KMS-11 (cell line): Measurements from ENCODE around the gene ABHD2.

ENCODE experiments used
- H2AFZ ChIP-seq: fragments of 200-600 bp; sonication (generic); 2 replicates; pipeline ENCODE4 v1.6.1; 2016; ENCODE audit warnings: antibody characterized with exemption, mixed run types, low read depth
- H3K27ac ChIP-seq: fragments of 200-600 bp; sonication (generic); 2 replicates; pipeline ENCODE4 v1.6.1; 2016; ENCODE audit warnings: mild to moderate bottlenecking, mixed run types
- H3K27me3 ChIP-seq: fragments of 200-600 bp; sonication (generic); 2 replicates; pipeline ENCODE4 v1.6.1; 2017; ENCODE audit warnings: mild to moderate bottlenecking, low read depth, mixed run types, moderate library complexity; ENCODE audit not compliant: insufficient read depth
- H3K36me3 ChIP-seq: fragments of 200-600 bp; sonication (generic); 2 replicates; pipeline ENCODE4 v1.6.1; 2017; ENCODE audit warnings: mild to moderate bottlenecking, mixed run types; ENCODE audit not compliant: insufficient read depth
- H3K4me1 ChIP-seq: fragments of 200-600 bp; sonication (generic); 2 replicates; pipeline ENCODE4 v1.6.1; 2016; ENCODE audit warnings: mild to moderate bottlenecking, low read depth, mixed run types; ENCODE audit not compliant: poor library complexity, severe bottlenecking
- H3K4me2 ChIP-seq: fragments of 200-600 bp; sonication (generic); 2 replicates; pipeline ENCODE4 v1.7.0; 2016; ENCODE audit warnings: mild to moderate bottlenecking, mixed run types
- H3K4me3 ChIP-seq: fragments of 200-600 bp; sonication (generic); IDR thresholded peaks from 2 replicates; pipeline ENCODE4 v1.6.1; 2017; ENCODE audit warnings: low read depth, low read length, mixed read lengths; ENCODE audit not compliant: insufficient read depth
- H3K79me2 ChIP-seq: fragments of 200-600 bp; sonication (generic); 2 replicates; pipeline ENCODE4 v1.6.1; 2016; ENCODE audit warnings: low read depth, mixed run types; ENCODE audit not compliant: insufficient read depth
- H3K9ac ChIP-seq: fragments of 200-600 bp; sonication (generic); 2 replicates; pipeline ENCODE4 v1.6.1; 2016; ENCODE audit warnings: mild to moderate bottlenecking, mixed run types
- H4K20me1 ChIP-seq: fragments of 200-600 bp; sonication (generic); 2 replicates; pipeline ENCODE4 v1.6.1; 2016; ENCODE audit warnings: mild to moderate bottlenecking, mixed run types; ENCODE audit not compliant: insufficient read depth
- CTCF ChIP-seq: fragments of 200-600 bp; sonication (generic); conservative IDR thresholded peaks from 2 replicates; pipeline ENCODE4 v1.6.1; 2017; ENCODE audit warnings: low read depth, mild to moderate bottlenecking, antibody characterized with exemption, low read length, moderate library complexity, mixed read lengths

Gene ABHD2

DNA sequence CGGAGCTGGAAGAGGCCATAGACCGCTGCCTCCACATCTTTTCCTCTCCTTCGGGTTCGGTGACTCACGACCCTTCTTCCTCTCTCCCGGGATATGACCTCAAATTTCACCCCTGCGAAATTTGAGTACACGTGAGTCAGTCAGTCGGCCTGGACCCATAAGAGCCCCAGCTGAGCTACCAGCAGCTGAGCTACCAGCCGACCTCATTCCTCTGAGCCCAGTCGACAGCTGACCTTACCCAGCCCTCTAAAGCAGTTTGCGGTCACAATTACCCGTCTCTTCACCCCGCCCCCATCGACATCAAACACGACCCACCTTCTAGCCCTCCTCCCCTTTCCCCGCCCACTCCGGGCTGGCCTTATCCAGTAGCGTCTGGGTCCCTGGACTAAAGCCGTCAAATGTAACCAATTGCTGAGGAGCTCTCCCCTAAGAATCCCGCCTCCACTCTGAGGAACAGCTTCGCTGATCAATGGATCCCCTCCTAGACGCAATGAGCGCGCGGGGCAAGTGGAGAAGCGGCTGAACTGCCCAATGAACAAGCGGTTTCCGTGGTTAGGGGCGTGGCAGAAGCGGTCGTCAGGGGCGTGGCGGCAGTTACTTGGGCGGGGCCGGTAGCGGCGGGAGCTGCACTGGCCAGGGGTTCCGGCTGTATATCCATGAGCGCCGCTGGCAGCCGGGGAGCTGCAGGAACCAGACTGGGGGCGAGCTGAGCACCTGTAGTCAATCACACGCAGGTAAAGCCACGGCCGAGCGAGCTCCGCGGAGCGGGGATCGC is at the start of gene ABHD2:
Gene ABHD2, plus strand, starts transcription at position 627 of the 775 bp plus-strand sequence. CDS start 27,872 bp downstream, outside the sequence.
- H3K4me2 ChIP-seq = peak within 1 kb of the TSS; percentile 58
- peaks cover 22% of the 10 kb centered on the region for H3K79me2 ChIP-seq
- H3K9ac ChIP-seq = peak within 1 kb of the TSS; percentile 56; the same call in 1 of the 2 replicates
- peaks cover 40% of the 10 kb centered on the region for H3K4me1 ChIP-seq
- H3K27me3 ChIP-seq = no peaks in the 10 kb centered on the region
- H2AFZ ChIP-seq = peak within 1 kb of the TSS; percentile 56; the same call in 1 of the 2 replicates
- H3K36me3 ChIP-seq = no peaks in the 10 kb centered on the region
- no peaks in the 10 kb centered on the region for H4K20me1 ChIP-seq
- no peak within 1 kb of the TSS for H3K4me3 ChIP-seq
- TF ChIP-seq CTCF = no peak
- H3K27ac ChIP-seq = no peak within 1 kb of the TSS

GRCh38 chr15:89039142-89039541 is 49.1 kb upstream of the ABHD2 start:
- no peak overlapping the region for H3K4me3 ChIP-seq
- peaks cover 7% of the 10 kb centered on the region for H3K4me1 ChIP-seq
- H2AFZ ChIP-seq = no peak overlapping the region
- no peak overlapping the region for H3K9ac ChIP-seq
- H4K20me1 ChIP-seq = no peaks in the 10 kb centered on the region
- H3K79me2 ChIP-seq = no peaks in the 10 kb centered on the region; the same call in 1 of the 2 replicates
- H3K4me2 ChIP-seq = no peak overlapping the region
- no peaks in the 10 kb centered on the region for H3K36me3 ChIP-seq
- no peaks in the 10 kb centered on the region for H3K27me3 ChIP-seq
- no peak overlapping the region for H3K27ac ChIP-seq
- no peak for TF ChIP-seq CTCF

DNA sequence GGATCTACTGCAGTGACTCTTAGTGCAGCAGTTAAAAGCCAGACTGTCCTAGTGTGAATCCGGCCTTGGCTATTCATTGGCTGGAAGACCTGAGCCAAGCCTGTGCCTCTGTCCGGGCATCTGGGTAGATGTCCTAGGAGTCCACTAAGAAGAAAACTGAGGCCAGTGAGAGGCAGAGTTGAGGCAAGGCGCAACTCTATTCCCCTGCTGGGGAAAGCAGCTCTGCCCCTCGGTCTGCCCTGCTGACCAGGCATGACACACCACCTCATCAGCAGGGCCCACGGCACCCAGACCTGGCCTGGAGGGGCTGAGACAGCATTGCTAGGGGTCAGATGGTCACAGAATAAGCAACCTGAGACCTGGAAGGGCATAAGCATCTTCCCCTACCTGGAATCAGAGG is 46.7 kb upstream of the ABHD2 start:
- no peaks in the 10 kb centered on the region for H3K27me3 ChIP-seq
- H3K9ac ChIP-seq = peak overlapping the region; percentile 41; the same call in 1 of the 2 replicates
- peak overlapping the region; percentile 77 for H3K4me2 ChIP-seq
- no peaks in the 10 kb centered on the region for H4K20me1 ChIP-seq
- peak overlapping the region; percentile 51 for H2AFZ ChIP-seq
- no peak for TF ChIP-seq CTCF
- no peak overlapping the region for H3K4me3 ChIP-seq
- no peaks in the 10 kb centered on the region for H3K36me3 ChIP-seq
- H3K27ac ChIP-seq = peak overlapping the region; percentile 15; the same call in 1 of the 2 replicates
- no peaks in the 10 kb centered on the region; the same call in 1 of the 2 replicates for H3K79me2 ChIP-seq
- peaks cover 7% of the 10 kb centered on the region for H3K4me1 ChIP-seq

DNA sequence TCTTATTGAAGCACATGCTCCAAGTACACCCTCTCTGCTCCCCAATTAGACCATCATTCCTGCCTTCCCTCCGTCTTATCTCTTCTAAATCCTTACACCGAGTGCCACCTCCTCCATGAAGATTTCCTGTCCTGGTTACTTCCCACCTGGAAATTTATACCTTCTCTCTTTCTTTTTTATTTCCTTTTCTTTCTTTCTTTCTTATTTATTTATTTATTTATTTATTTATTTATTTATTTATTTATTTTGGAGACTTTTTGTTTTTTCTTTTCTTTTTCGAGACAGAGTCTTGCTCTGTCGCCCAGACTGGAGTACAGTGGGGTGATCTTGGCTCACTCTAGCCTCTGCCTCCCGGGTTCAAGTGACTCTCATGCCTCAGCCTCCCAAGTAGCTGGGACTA is 45.9 kb upstream of the ABHD2 start:
- H3K4me3 ChIP-seq = no peak overlapping the region
- H2AFZ ChIP-seq = no peak overlapping the region
- no peaks in the 10 kb centered on the region for H4K20me1 ChIP-seq
- H3K79me2 ChIP-seq = no peaks in the 10 kb centered on the region; the same call in 1 of the 2 replicates
- no peaks in the 10 kb centered on the region for H3K36me3 ChIP-seq
- H3K27me3 ChIP-seq = no peaks in the 10 kb centered on the region
- H3K4me2 ChIP-seq = peak overlapping the region; percentile 77; the same call in 1 of the 2 replicates
- TF ChIP-seq CTCF = no peak
- H3K4me1 ChIP-seq = peaks cover 7% of the 10 kb centered on the region
- H3K9ac ChIP-seq = peak overlapping the region; percentile 41; the same call in 1 of the 2 replicates
- H3K27ac ChIP-seq = no peak overlapping the region
